Sigmoid colon (tissue), 4 donors: ENCODE results near the gene DYNC1LI2.
A peak's percentile ranks its signal among the peaks of the same experiment; 100 is the strongest.

ENCODE experiments used
- EP300 ChIP-seq, 4 donors: sonication (generic); formaldehyde crosslinking; IDR thresholded peaks; one replicate each; pipeline ENCODE4 v1.6.1; 2017; ENCODE audit warnings: antibody characterized with exemption in 4 of 4
- POLR2A ChIP-seq, 2 donors: fragments of 450-650 bp; IDR thresholded peaks; one replicate each; pipeline ENCODE4 v1.6.1; 2016; ENCODE audit warnings: antibody characterized with exemption in 2 of 2, mild to moderate bottlenecking in 2 of 2, moderate library complexity in 2 of 2
- POLR2AphosphoS5 ChIP-seq, 4 donors: sonication (generic); formaldehyde crosslinking; IDR thresholded peaks; one replicate each; pipeline ENCODE4 v1.6.1; 2017; ENCODE audit warnings: antibody characterized with exemption in 4 of 4
- TF ChIP-seq, protein P1 (sequence below), 4 experiments: fragments of 450-650 bp in 3 of 4; fragments of 200-600 bp in 1 of 4; IDR thresholded peaks; one replicate each; pipeline ENCODE4 v1.5.1; 2016 to 2019; ENCODE audit warnings: antibody characterized with exemption in 4 of 4, mild to moderate bottlenecking in 3 of 4, moderate library complexity in 2 of 4

DNA sequence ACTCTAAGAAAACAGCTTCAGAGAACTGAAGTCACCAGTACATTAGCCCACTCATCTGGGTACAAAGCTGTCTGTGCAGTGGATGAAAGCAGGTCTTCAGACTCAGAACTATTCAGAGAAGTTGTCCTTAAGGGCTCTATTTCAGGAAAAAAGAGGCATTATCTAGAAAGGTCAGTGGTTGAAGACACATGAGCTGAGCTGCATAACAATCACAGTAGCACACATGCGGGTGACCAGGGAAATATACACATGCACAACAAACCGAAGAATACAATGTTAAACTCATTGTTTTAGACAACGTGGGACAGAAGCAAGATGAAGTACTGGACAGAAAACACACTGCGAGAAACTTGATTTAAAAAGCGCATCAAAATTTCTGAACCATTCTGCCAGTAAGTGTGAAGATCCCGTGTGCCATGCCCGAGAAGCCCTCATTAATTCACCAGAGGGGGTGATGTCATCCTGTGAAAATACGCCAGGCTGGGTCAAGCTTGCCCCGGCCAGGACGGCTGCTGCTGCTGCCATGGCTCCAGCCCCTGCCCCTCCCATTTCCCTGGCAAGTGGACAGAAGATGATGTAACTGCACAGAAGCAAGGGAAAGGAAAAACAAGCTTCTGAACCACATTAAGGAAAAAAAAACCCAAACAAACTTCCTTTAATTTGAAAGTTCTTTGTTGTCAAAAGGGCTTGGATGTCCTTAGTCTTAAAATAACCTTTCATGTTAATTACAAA is 10.1 kb downstream of the DYNC1LI2 start:
- TF ChIP-seq, protein P1, sequence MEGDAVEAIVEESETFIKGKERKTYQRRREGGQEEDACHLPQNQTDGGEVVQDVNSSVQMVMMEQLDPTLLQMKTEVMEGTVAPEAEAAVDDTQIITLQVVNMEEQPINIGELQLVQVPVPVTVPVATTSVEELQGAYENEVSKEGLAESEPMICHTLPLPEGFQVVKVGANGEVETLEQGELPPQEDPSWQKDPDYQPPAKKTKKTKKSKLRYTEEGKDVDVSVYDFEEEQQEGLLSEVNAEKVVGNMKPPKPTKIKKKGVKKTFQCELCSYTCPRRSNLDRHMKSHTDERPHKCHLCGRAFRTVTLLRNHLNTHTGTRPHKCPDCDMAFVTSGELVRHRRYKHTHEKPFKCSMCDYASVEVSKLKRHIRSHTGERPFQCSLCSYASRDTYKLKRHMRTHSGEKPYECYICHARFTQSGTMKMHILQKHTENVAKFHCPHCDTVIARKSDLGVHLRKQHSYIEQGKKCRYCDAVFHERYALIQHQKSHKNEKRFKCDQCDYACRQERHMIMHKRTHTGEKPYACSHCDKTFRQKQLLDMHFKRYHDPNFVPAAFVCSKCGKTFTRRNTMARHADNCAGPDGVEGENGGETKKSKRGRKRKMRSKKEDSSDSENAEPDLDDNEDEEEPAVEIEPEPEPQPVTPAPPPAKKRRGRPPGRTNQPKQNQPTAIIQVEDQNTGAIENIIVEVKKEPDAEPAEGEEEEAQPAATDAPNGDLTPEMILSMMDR (IDR thresholded peaks at IDR 0.05), result no peak
- no peak for TF ChIP-seq POLR2A (IDR thresholded peaks at IDR 0.05)
- no peak for TF ChIP-seq EP300 (IDR thresholded peaks at IDR 0.05)
- TF ChIP-seq POLR2AphosphoS5 (IDR thresholded peaks at IDR 0.05), result peak; percentile 22 to 72 (median 67)
